Stimulated activated CD4-positive, alpha-beta T cell treated with anti-CD3 and anti-CD28 coated beads, TNF-alpha, amount 100 ng/mL, for 24 hours (primary cell): ENCODE results near the gene BOLA2B.

Experiments
- DNase-seq, 3 experiments: peaks; one replicate each; pipeline ENCODE4 v3.0.0-alpha.2; 2020; ENCODE audit warnings: low read depth in 3 of 3

BOLA2B gene

DNA sequence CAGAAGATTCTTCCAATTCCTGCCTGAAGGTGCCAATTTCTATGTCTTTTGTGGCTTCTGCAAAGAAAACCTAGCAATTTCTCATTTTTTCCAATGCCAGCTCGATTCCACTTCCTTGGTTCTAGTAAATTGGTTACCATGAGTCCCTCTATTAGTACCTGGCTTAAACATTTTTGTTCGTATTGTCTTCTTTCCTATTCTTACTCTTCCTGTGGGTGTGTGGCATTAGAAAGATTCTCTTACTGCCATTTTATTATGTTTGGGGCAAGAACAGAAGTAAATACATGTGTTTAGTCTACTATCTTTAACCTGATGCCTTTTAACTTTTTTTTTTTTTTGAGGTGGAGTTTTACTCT, 50.1 kb downstream of the BOLA2B start:
- DNase-seq: no peak
